K562 (cell line): ENCODE results near the gene NAV2. TPM values are rescaled to one million over a fixed set of nuclear protein-coding genes. Genes with fewer than 3 reads are reported as not detected.
A peak's percentile ranks its signal among the peaks of the same experiment; 100 is the strongest.

Experiments used
- CAMTA2 ChIP-seq: fragments of 250-450 bp; sonication (Bioruptor Pico); conservative IDR thresholded peaks from 2 replicates; pipeline ENCODE4 v1.5.1; 2022
- E2F3 ChIP-seq: fragments of 250-450 bp; sonication (Bioruptor Pico); IDR thresholded peaks from 2 replicates; pipeline ENCODE4 v1.4.0; 2020; ENCODE audit warnings: mild to moderate bottlenecking
- KLF6 ChIP-seq: fragments of 250-450 bp; sonication (Bioruptor Pico); IDR thresholded peaks from 2 replicates; pipeline ENCODE4 v1.4.0; 2020; ENCODE audit warnings: mild to moderate bottlenecking, moderate library complexity, borderline replicate concordance
- NFE2 ChIP-seq: IDR thresholded peaks from 2 replicates; pipeline ENCODE4 v1.6.1; 2014; ENCODE audit warnings: antibody characterized with exemption, low read depth
- NFYB ChIP-seq: IDR thresholded peaks from 2 replicates; pipeline ENCODE4 v1.6.1; 2011; ENCODE audit warnings: mild to moderate bottlenecking, moderate library complexity; ENCODE audit not compliant: insufficient read length; ENCODE audit errors: extremely low read depth
- RHOXF2B ChIP-seq: fragments of 250-450 bp; sonication (Bioruptor Pico); conservative IDR thresholded peaks from 2 replicates; pipeline ENCODE4 v1.5.1; 2021
- SRSF7 ChIP-seq: fragments of 200-400 bp; formaldehyde crosslinking; optimal IDR thresholded peaks from 2 replicates; pipeline ENCODE3; 2017; ENCODE audit warnings: mild to moderate bottlenecking, low read depth, low read length
- ZNF134 ChIP-seq: fragments of 250-450 bp; sonication (Bioruptor Pico); conservative IDR thresholded peaks from 2 replicates; pipeline ENCODE4 v1.4.0; 2020
- ZNF165 ChIP-seq: fragments of 250-450 bp; sonication (Bioruptor Pico); IDR thresholded peaks from 2 replicates; pipeline ENCODE4 v1.4.0; 2020; ENCODE audit warnings: borderline replicate concordance
- polyA plus RNA-seq, 8 experiments: library from polyadenylated mRNA; depleted of rRNA in 4 of 8; stranded (reverse) in 5 of 8; unstranded in 3 of 8; fragments of >200 nt; fragmentation: Nextera tagmentation in 2 of 8; fragmentation: Illumina TruSeq in 1 of 8; extraction: Ambion mirVana in 2 of 8; extraction: Trizol in 1 of 8; gene quantifications; 2 replicates each; pipeline versions ENCODE4 v1.2.1 to v1.2.3, GENCODE V29; 2011 to 2014; ENCODE audit warnings: inconsistent platforms in 1 of 8, missing spikeins in 1 of 8
- total RNA-seq, 7 experiments: library from RNA; depleted of rRNA in 6 of 7; stranded (reverse); fragments of >200 nt in 6 of 7; fragmentation: Illumina TruSeq in 2 of 7; extraction: Trizol in 2 of 7; gene quantifications; 2 replicates each; pipeline versions ENCODE4 v1.2.1 to v1.2.3, GENCODE V29; 2011 to 2021; ENCODE audit warnings: low replicate concordance in 1 of 7
- TF ChIP-seq, protein P1 (sequence below): sonication (generic); formaldehyde crosslinking; IDR thresholded peaks from 2 replicates; pipeline ENCODE4 v1.8.0; 2023; ENCODE audit warnings: missing genetic modification reagents, mild to moderate bottlenecking, borderline replicate concordance
- TF ChIP-seq, protein P2 (sequence below): sonication (generic); formaldehyde crosslinking; IDR thresholded peaks from 2 replicates; pipeline ENCODE4 v1.8.0; 2022; ENCODE audit warnings: mild to moderate bottlenecking, low read depth, missing genetic modification reagents
- TF ChIP-seq, protein P3 (sequence below): sonication (generic); formaldehyde crosslinking; IDR thresholded peaks from 2 replicates; pipeline ENCODE4 v1.8.1; 2022; ENCODE audit warnings: missing genetic modification reagents
- TF ChIP-seq, protein P4 (sequence below): sonication (generic); formaldehyde crosslinking; IDR thresholded peaks from 2 replicates; pipeline ENCODE4 v1.4.0; 2020; ENCODE audit warnings: mild to moderate bottlenecking, missing genetic modification reagents
- TF ChIP-seq, protein P5 (sequence below): sonication (generic); formaldehyde crosslinking; IDR thresholded peaks from 2 replicates; pipeline ENCODE4 v1.8.0; 2022; ENCODE audit warnings: mild to moderate bottlenecking, missing genetic modification reagents, borderline replicate concordance

Gene NAV2
- total and polyA plus RNA-seq, 9 of the 15 experiments (the other 6 are each of a cell fraction or from before 2014, with no cell fraction given) = 0.03 to 0.35 (median 0.05) TPM

DNA sequence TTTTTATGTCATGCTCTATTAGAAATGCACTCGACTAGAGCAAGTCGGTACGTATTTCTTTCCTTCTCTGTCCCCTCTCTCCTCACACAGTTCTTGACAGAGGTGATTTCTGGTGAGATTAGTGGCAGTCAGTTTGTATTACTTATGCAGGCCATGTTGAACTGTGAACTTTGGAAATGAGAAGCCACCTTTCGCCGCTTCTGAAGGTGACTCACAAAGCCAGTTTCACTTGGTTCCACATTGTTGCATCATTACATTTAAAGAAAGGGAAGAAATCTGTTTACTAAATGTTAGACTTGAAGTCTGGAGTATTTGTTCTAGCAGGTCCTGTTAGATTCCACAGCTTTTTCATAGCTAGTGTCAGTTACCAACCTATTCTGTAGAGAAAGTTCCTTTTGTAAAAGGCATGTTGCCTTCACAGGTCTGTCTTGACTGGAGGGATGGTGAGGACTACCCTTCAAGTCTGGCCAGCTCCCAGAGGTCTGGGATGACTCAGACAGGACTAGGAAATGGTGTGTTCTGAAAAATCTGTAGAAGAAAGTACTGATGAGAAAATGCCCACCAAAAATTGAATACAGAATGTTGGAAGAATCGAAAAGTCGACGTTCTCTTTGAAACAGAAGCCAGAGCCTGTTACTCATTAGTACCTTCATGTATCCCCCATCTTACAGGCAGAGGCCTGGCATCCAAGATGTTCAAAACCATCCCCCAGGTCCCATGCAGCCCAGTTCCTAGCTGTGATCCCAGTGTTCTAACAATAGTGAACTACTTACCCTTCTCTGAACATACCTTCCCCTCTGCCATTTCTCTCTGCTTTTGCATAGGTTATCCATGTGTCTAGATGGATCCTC lies 266.3 kb downstream of the NAV2 start (continued):
- TF ChIP-seq, protein P1, sequence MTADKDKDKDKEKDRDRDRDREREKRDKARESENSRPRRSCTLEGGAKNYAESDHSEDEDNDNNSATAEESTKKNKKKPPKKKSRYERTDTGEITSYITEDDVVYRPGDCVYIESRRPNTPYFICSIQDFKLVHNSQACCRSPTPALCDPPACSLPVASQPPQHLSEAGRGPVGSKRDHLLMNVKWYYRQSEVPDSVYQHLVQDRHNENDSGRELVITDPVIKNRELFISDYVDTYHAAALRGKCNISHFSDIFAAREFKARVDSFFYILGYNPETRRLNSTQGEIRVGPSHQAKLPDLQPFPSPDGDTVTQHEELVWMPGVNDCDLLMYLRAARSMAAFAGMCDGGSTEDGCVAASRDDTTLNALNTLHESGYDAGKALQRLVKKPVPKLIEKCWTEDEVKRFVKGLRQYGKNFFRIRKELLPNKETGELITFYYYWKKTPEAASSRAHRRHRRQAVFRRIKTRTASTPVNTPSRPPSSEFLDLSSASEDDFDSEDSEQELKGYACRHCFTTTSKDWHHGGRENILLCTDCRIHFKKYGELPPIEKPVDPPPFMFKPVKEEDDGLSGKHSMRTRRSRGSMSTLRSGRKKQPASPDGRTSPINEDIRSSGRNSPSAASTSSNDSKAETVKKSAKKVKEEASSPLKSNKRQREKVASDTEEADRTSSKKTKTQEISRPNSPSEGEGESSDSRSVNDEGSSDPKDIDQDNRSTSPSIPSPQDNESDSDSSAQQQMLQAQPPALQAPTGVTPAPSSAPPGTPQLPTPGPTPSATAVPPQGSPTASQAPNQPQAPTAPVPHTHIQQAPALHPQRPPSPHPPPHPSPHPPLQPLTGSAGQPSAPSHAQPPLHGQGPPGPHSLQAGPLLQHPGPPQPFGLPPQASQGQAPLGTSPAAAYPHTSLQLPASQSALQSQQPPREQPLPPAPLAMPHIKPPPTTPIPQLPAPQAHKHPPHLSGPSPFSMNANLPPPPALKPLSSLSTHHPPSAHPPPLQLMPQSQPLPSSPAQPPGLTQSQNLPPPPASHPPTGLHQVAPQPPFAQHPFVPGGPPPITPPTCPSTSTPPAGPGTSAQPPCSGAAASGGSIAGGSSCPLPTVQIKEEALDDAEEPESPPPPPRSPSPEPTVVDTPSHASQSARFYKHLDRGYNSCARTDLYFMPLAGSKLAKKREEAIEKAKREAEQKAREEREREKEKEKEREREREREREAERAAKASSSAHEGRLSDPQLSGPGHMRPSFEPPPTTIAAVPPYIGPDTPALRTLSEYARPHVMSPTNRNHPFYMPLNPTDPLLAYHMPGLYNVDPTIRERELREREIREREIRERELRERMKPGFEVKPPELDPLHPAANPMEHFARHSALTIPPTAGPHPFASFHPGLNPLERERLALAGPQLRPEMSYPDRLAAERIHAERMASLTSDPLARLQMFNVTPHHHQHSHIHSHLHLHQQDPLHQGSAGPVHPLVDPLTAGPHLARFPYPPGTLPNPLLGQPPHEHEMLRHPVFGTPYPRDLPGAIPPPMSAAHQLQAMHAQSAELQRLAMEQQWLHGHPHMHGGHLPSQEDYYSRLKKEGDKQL = no peak
- TF ChIP-seq, protein P2, sequence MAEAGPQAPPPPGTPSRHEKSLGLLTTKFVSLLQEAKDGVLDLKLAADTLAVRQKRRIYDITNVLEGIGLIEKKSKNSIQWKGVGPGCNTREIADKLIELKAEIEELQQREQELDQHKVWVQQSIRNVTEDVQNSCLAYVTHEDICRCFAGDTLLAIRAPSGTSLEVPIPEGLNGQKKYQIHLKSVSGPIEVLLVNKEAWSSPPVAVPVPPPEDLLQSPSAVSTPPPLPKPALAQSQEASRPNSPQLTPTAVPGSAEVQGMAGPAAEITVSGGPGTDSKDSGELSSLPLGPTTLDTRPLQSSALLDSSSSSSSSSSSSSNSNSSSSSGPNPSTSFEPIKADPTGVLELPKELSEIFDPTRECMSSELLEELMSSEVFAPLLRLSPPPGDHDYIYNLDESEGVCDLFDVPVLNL (CRISPR knock-in tag) = no peak
- TF ChIP-seq ZNF134 (CRISPR knock-in tag) = 0 out of 2 replicates have a peak, but pooled peaks have one; percentile 33
- no peak for TF ChIP-seq SRSF7
- TF ChIP-seq RHOXF2B (CRISPR knock-in tag) = 0 out of 2 replicates have a peak, but pooled peaks have one; percentile 87
- TF ChIP-seq E2F3 = no peak
- TF ChIP-seq, protein P3, sequence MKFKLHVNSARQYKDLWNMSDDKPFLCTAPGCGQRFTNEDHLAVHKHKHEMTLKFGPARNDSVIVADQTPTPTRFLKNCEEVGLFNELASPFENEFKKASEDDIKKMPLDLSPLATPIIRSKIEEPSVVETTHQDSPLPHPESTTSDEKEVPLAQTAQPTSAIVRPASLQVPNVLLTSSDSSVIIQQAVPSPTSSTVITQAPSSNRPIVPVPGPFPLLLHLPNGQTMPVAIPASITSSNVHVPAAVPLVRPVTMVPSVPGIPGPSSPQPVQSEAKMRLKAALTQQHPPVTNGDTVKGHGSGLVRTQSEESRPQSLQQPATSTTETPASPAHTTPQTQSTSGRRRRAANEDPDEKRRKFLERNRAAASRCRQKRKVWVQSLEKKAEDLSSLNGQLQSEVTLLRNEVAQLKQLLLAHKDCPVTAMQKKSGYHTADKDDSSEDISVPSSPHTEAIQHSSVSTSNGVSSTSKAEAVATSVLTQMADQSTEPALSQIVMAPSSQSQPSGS (CRISPR knock-in tag) = no peak
- no peak for TF ChIP-seq CAMTA2 (CRISPR knock-in tag)
- TF ChIP-seq ZNF165 = peak; percentile 64; the same call in 1 of the 2 replicates
- peak; percentile 93 for TF ChIP-seq KLF6 (CRISPR knock-in tag)
- TF ChIP-seq NFE2 = peak; percentile 3; the same call in 1 of the 2 replicates
- TF ChIP-seq, protein P4, sequence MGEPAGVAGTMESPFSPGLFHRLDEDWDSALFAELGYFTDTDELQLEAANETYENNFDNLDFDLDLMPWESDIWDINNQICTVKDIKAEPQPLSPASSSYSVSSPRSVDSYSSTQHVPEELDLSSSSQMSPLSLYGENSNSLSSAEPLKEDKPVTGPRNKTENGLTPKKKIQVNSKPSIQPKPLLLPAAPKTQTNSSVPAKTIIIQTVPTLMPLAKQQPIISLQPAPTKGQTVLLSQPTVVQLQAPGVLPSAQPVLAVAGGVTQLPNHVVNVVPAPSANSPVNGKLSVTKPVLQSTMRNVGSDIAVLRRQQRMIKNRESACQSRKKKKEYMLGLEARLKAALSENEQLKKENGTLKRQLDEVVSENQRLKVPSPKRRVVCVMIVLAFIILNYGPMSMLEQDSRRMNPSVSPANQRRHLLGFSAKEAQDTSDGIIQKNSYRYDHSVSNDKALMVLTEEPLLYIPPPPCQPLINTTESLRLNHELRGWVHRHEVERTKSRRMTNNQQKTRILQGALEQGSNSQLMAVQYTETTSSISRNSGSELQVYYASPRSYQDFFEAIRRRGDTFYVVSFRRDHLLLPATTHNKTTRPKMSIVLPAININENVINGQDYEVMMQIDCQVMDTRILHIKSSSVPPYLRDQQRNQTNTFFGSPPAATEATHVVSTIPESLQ (CRISPR knock-in tag) = no peak
- TF ChIP-seq, protein P5, sequence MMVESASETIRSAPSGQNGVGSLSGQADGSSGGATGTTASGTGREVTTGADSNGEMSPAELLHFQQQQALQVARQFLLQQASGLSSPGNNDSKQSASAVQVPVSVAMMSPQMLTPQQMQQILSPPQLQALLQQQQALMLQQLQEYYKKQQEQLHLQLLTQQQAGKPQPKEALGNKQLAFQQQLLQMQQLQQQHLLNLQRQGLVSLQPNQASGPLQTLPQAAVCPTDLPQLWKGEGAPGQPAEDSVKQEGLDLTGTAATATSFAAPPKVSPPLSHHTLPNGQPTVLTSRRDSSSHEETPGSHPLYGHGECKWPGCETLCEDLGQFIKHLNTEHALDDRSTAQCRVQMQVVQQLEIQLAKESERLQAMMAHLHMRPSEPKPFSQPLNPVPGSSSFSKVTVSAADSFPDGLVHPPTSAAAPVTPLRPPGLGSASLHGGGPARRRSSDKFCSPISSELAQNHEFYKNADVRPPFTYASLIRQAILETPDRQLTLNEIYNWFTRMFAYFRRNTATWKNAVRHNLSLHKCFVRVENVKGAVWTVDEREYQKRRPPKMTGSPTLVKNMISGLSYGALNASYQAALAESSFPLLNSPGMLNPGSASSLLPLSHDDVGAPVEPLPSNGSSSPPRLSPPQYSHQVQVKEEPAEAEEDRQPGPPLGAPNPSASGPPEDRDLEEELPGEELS (CRISPR knock-in tag) = no peak
- no peak for TF ChIP-seq NFYB
